Hepatocyte (in vitro differentiated cells): Measurements from ENCODE around the gene MALL.
"Not testable (repeated sequence)": the region's sequence is repeated elsewhere in the genome, so short reads cannot be mapped to it uniquely, and the experiment has no call there.

ENCODE experiments used
- CTCF ChIP-seq: fragments of 200-600 bp; sonication (generic); IDR thresholded peaks from 2 replicates; pipeline ENCODE4 v1.5.1; 2016; ENCODE audit warnings: antibody characterized with exemption, mild to moderate bottlenecking; ENCODE audit not compliant: poor library complexity
- EZH2 ChIP-seq: fragments of 200-600 bp; sonication (generic); IDR thresholded peaks from 2 replicates; pipeline ENCODE4 v1.6.1; 2016; ENCODE audit warnings: antibody characterized with exemption, mild to moderate bottlenecking, borderline replicate concordance
- EZH2phosphoT487 ChIP-seq: fragments of 200-600 bp; sonication (generic); IDR thresholded peaks from one replicate; pipeline ENCODE4 v1.6.1; 2018; ENCODE audit warnings: antibody characterized with exemption, mild to moderate bottlenecking, low read depth, moderate library complexity; ENCODE audit not compliant: unreplicated experiment, severe bottlenecking

- not testable (repeated sequence) for TF ChIP-seq CTCF, EZH2, EZH2phosphoT487
Observed at GRCh38 chr2:110154188-110154587, 38.6 kb upstream of the MALL start.
